ENCODE data around the gene UBE2K. TPM values are rescaled to one million over a fixed set of nuclear protein-coding genes. Genes with fewer than 3 reads are reported as not detected.
"Not testable (repeated sequence)": the region's sequence is repeated elsewhere in the genome, so short reads cannot be mapped to it uniquely, and the experiment has no call there.

Gene UBE2K
- total RNA-seq = 10.8 TPM

- DNase-seq (ENCODE audit: low read depth in 2 of 3, low spot score in 2 of 3) = peak; percentile 86 to 89 (median 88)
Observed at GRCh38 chr4:39697740-39698423, at the start of gene UBE2K. UBE2K (plus strand) TSS chr4:39698136; CDS start chr4:39698328, 192 bp downstream.

GRCh38 chr4:39648213-39648612, 49.7 kb upstream of the UBE2K start:
- no peak for DNase-seq (ENCODE audit: low read depth in 2 of 3, low spot score in 2 of 3)

GRCh38 chr4:39648827-39649558, 48.9 kb upstream of the UBE2K start:
- no peak for DNase-seq (ENCODE audit: low read depth in 2 of 3, low spot score in 2 of 3)

- no peak for DNase-seq (ENCODE audit: low read depth in 2 of 3, low spot score in 2 of 3)
Observed at GRCh38 chr4:39649639-39650265, 48.2 kb upstream of the UBE2K start.

GRCh38 chr4:39651586-39651985, 46.4 kb upstream of the UBE2K start:
- not testable (repeated sequence) for DNase-seq (ENCODE audit: low read depth in 2 of 3, low spot score in 2 of 3)

GRCh38 chr4:39655211-39655610, 42.7 kb upstream of the UBE2K start:
- no peak for DNase-seq (ENCODE audit: low read depth in 2 of 3, low spot score in 2 of 3)

- no peak for DNase-seq (ENCODE audit: low read depth in 2 of 3, low spot score in 2 of 3)
Observed at GRCh38 chr4:39655876-39656275, 42.1 kb upstream of the UBE2K start.

- not testable (repeated sequence) for DNase-seq (ENCODE audit: low read depth in 2 of 3, low spot score in 2 of 3)
Observed at GRCh38 chr4:39656638-39657037, 41.3 kb upstream of the UBE2K start.

- DNase-seq (ENCODE audit: low read depth in 2 of 3, low spot score in 2 of 3) = no peak
Observed at GRCh38 chr4:39657465-39657864, 40.5 kb upstream of the UBE2K start.

GRCh38 chr4:39658756-39659155, 39.2 kb upstream of the UBE2K start:
- no peak for DNase-seq (ENCODE audit: low read depth in 2 of 3, low spot score in 2 of 3)

- no peak for DNase-seq (ENCODE audit: low read depth in 2 of 3, low spot score in 2 of 3)
Observed at GRCh38 chr4:39660045-39660444, 37.9 kb upstream of the UBE2K start.

GRCh38 chr4:39660757-39661156, 37.2 kb upstream of the UBE2K start:
- DNase-seq (ENCODE audit: low read depth in 2 of 3, low spot score in 2 of 3) = no peak

- no peak for DNase-seq (ENCODE audit: low read depth in 2 of 3, low spot score in 2 of 3)
Observed at GRCh38 chr4:39662683-39663082, 35.3 kb upstream of the UBE2K start.

GRCh38 chr4:39664828-39665731, 32.9 kb upstream of the UBE2K start:
- no peak for DNase-seq (ENCODE audit: low read depth in 2 of 3, low spot score in 2 of 3)

- DNase-seq (ENCODE audit: low read depth in 2 of 3, low spot score in 2 of 3) = no peak
Observed at GRCh38 chr4:39667706-39668105, 30.2 kb upstream of the UBE2K start.

- DNase-seq (ENCODE audit: low read depth in 2 of 3, low spot score in 2 of 3) = no peak
Observed at GRCh38 chr4:39668887-39669286, 29.0 kb upstream of the UBE2K start.

GRCh38 chr4:39670296-39670695, 27.6 kb upstream of the UBE2K start:
- not testable (repeated sequence) for DNase-seq (ENCODE audit: low read depth in 2 of 3, low spot score in 2 of 3)

- not testable (repeated sequence) for DNase-seq (ENCODE audit: low read depth in 2 of 3, low spot score in 2 of 3)
Observed at GRCh38 chr4:39675681-39676080, 22.3 kb upstream of the UBE2K start.

- DNase-seq (ENCODE audit: low read depth in 2 of 3, low spot score in 2 of 3) = not testable (repeated sequence)
Observed at GRCh38 chr4:39681003-39681402, 16.9 kb upstream of the UBE2K start.

GRCh38 chr4:39682138-39682537, 15.8 kb upstream of the UBE2K start:
- no peak for DNase-seq (ENCODE audit: low read depth in 2 of 3, low spot score in 2 of 3)

- no peak for DNase-seq (ENCODE audit: low read depth in 2 of 3, low spot score in 2 of 3)
Observed at GRCh38 chr4:39685990-39686389, 11.9 kb upstream of the UBE2K start.
